Stimulated activated naive CD8-positive, alpha-beta T cell treated with anti-CD3 and anti-CD28 coated beads, Interleukin-15, Interleukin-2, amounts not matched to agents 100 U/mL and 50 U/mL, for 24 hours (primary cell): ENCODE measurements around the gene IFITM1.

Experiments
- ATAC-seq: fragments of 150-1000 bp; cut with Tn5 transposase; one replicate; pipeline ENCODE4 v1.10.0; 2021
- DNase-seq: peaks from one replicate; pipeline ENCODE4 v3.0.0; 2021

IFITM1 gene

GRCh38 chr11:313787-314553, at the start of gene IFITM1:
Gene IFITM1, plus strand, starts transcription at chr11:314040. Its CDS starts 131 bp downstream, at chr11:314171.
- ATAC-seq (peak; percentile 37), DNase-seq (peak; percentile 59)

DNA sequence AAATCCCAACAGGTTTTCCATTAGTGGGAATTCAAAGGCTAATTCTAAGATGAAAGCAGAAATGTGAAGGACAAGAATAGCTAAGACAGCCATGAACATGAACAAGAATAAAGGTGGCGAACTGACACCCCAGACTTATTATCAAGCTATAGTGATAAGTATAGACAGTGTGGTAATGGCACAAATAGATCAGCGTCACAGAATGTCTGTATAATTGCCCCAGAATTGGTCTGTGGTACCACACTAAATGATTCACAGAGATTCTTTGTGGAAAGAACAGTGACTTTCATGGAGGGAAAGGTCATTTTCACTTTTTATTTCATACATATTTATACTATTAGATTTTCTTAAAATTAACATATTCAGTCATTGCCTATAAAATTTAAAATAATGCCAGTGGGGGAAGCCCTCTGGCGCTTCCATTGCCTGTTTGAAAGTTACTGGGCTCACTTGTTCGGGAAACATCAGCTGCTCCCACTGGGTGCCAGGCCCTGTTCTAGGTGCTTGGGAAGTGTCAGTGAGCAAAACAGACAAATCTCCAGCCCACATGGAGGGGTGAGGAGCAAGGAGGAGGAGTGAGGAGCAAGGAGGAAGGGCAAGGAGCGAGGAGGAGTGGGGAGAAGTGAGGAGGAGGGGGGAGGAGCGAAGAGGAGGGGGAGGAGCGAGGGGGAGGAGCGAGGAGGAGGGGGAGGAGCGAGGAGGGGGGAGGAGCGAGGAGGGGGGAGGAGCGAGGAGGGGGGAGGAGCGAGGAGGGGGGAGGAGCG, 47.0 kb upstream of the IFITM1 start:
- peak; percentile 82 for ATAC-seq
- DNase-seq, result peak; percentile 61

- peak; percentile 75 for DNase-seq
- ATAC-seq, result peak; percentile 25
Measured at GRCh38 chr11:267491-267994, 46.3 kb upstream of the IFITM1 start.

GRCh38 chr11:268716-269145, 45.1 kb upstream of the IFITM1 start:
- peak; percentile 59 for DNase-seq
- peak; percentile 7 for ATAC-seq

DNA sequence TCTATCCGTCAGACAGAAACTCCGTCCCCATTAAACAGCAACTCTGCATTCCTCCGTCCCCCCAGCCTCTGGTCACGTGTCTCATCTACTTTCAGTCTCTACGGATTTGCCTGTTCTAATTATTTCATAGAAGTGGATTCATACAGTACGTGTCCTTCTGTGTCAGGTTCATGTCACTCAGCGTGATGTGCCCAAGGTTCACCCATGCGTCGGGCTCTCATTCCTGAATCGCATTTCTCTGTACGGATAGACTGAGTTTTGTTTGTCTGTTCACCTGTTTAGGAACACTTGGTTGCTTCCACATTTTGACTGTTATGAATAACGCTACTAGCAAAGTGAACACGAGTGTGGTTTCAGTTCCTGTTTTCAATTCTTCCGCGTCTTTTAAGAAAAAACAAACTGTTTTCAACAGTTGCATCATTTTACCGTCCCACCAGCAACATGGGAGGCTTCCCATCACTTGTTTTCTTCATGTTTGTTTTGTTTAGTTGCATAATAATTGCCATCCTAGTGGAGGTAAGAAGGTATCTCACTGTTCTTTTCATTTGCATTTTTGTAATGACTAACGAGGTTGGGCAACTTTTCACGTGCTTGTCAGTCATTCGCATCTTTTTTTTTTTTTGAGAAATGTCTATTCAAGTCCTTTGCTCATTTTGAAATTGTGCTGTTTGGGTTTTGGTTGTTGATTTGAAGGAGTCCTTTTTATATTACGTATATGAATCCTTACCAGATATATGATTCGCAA, 44.5 kb upstream of the IFITM1 start:
- ATAC-seq (peak; percentile 44), DNase-seq (peak; percentile 53)

- ATAC-seq (no peak), DNase-seq (no peak)
Measured at GRCh38 chr11:270451-271318, 43.2 kb upstream of the IFITM1 start.

GRCh38 chr11:271319-271715, 42.5 kb upstream of the IFITM1 start:
- DNase-seq (no peak), ATAC-seq (no peak)

- no peak for ATAC-seq
- DNase-seq, result peak; percentile 0
Measured at GRCh38 chr11:272195-272930, 41.5 kb upstream of the IFITM1 start.

GRCh38 chr11:272931-273198, 41.0 kb upstream of the IFITM1 start:
- peak; percentile 2 for DNase-seq
- ATAC-seq, result no peak

GRCh38 chr11:276219-276618, 37.6 kb upstream of the IFITM1 start:
- no peak for ATAC-seq
- no peak for DNase-seq

- ATAC-seq, result no peak
- peak; percentile 6 for DNase-seq
Measured at GRCh38 chr11:278001-278951, 35.6 kb upstream of the IFITM1 start, which contains the start of gene NLRP6. Gene NLRP6, plus strand, starts transcription at chr11:278407. Its CDS starts 163 bp downstream, at chr11:278570.

GRCh38 chr11:279040-279965, 34.5 kb upstream of the IFITM1 start:
- no peak for ATAC-seq
- DNase-seq, result peak; percentile 9

DNA sequence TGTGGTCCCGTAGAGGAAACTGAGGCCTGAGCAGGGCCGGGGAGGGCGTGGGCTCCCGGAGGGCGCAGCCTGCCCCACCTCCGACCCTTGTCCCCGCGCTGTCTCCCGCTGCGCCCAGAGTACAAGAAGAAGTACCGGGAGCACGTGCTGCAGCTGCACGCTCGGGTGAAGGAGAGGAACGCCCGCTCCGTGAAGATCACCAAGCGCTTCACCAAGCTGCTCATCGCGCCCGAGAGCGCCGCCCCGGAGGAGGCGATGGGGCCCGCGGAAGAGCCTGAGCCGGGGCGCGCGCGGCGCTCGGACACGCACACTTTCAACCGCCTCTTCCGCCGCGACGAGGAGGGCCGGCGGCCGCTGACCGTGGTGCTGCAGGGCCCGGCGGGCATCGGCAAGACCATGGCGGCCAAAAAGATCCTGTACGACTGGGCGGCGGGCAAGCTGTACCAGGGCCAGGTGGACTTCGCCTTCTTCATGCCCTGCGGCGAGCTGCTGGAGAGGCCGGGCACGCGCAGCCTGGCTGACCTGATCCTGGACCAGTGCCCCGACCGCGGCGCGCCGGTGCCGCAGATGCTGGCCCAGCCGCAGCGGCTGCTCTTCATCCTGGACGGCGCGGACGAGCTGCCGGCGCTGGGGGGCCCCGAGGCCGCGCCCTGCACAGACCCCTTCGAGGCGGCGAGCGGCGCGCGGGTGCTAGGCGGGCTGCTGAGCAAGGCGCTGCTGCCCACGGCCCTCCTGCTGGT, 33.7 kb upstream of the IFITM1 start:
- DNase-seq, result peak; percentile 46
- peak; percentile 16 for ATAC-seq

DNA sequence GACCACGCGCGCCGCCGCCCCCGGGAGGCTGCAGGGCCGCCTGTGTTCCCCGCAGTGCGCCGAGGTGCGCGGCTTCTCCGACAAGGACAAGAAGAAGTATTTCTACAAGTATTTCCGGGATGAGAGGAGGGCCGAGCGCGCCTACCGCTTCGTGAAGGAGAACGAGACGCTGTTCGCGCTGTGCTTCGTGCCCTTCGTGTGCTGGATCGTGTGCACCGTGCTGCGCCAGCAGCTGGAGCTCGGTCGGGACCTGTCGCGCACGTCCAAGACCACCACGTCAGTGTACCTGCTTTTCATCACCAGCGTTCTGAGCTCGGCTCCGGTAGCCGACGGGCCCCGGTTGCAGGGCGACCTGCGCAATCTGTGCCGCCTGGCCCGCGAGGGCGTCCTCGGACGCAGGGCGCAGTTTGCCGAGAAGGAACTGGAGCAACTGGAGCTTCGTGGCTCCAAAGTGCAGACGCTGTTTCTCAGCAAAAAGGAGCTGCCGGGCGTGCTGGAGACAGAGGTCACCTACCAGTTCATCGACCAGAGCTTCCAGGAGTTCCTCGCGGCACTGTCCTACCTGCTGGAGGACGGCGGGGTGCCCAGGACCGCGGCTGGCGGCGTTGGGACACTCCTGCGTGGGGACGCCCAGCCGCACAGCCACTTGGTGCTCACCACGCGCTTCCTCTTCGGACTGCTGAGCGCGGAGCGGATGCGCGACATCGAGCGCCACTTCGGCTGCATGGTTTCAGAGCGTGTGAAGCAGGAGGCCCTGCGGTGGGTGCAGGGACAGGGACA, 32.9 kb upstream of the IFITM1 start:
- DNase-seq, result peak; percentile 25

GRCh38 chr11:281486-282161, 32.2 kb upstream of the IFITM1 start:
- no peak for ATAC-seq
- peak; percentile 46 for DNase-seq

More for the DNA sequence above, 32.9 kb upstream of the IFITM1 start:
- ATAC-seq, result no peak

DNA sequence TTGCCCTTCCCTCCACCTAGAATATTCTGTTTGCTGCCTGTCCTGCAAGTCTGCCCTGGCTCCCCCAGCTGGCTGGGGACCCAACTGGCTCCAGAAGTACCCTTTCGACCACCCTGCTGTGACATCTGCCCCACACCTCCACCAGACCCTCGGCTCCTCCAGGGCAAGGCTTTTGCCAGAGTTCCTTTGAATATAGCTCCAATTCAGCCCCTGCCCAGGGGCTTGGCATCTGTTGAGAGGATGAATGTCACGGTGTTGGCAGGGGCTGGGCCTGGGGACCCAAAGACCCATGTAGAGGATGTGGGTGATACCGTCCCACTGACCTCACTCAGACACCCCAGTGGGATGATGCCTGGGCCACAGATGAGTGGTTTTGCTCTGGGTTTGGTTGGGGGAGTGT, 31.7 kb upstream of the IFITM1 start:
- ATAC-seq (no peak), DNase-seq (no peak)
